Measurements from ENCODE around the gene MAS1L. TPM values are rescaled to one million over a fixed set of nuclear protein-coding genes. Genes with fewer than 3 reads are reported as not detected.

Gene MAS1L
- total RNA-seq, 1 donor from 2014 or later = not detected

GRCh38 chr6:29505808-29506207, 18.1 kb upstream of the MAS1L start:
- no peak for TF ChIP-seq CTCF (IDR thresholded peaks at IDR 0.05)
- Mint-ChIP-seq H3K27ac (ENCODE audit: unreplicated experiment) (no peak overlapping the region), H3K9me3 (ENCODE audit: unreplicated experiment) (no peaks in the 10 kb centered on the region), H3K36me3 (ENCODE audit: unreplicated experiment) (no peaks in the 10 kb centered on the region), H3K4me1 (ENCODE audit: unreplicated experiment) (peaks cover 5% of the 10 kb centered on the region), H3K27me3 (ENCODE audit: unreplicated experiment) (peaks cover 2% of the 10 kb centered on the region), H3K4me3 (ENCODE audit: unreplicated experiment) (no peak overlapping the region)
- no peak for DNase-seq (ENCODE audit: extremely low spot score, unreplicated experiment)

GRCh38 chr6:29504961-29505360, 17.2 kb upstream of the MAS1L start:
- Mint-ChIP-seq H3K27me3 (ENCODE audit: unreplicated experiment) (no peaks in the 10 kb centered on the region), H3K4me3 (ENCODE audit: unreplicated experiment) (no peak overlapping the region), H3K27ac (ENCODE audit: unreplicated experiment) (no peak overlapping the region), H3K9me3 (ENCODE audit: unreplicated experiment) (no peaks in the 10 kb centered on the region), H3K4me1 (ENCODE audit: unreplicated experiment) (peaks cover 5% of the 10 kb centered on the region), H3K36me3 (ENCODE audit: unreplicated experiment) (no peaks in the 10 kb centered on the region)
- DNase-seq (ENCODE audit: extremely low spot score, unreplicated experiment) = no peak
- no peak for TF ChIP-seq CTCF (IDR thresholded peaks at IDR 0.05)

- H3K9me3 Mint-ChIP-seq (ENCODE audit: unreplicated experiment) = no peaks in the 10 kb centered on the region
- no peak overlapping the region for H3K4me3 Mint-ChIP-seq (ENCODE audit: unreplicated experiment)
- DNase-seq (ENCODE audit: extremely low spot score, unreplicated experiment) = no peak
- peaks cover 5% of the 10 kb centered on the region for H3K4me1 Mint-ChIP-seq (ENCODE audit: unreplicated experiment)
- H3K36me3 Mint-ChIP-seq (ENCODE audit: unreplicated experiment) = no peaks in the 10 kb centered on the region
- H3K27me3 Mint-ChIP-seq (ENCODE audit: unreplicated experiment) = no peaks in the 10 kb centered on the region
- no peak for TF ChIP-seq CTCF (IDR thresholded peaks at IDR 0.05)
- no peak overlapping the region for H3K27ac Mint-ChIP-seq (ENCODE audit: unreplicated experiment)
Observed at GRCh38 chr6:29502597-29502996, 14.8 kb upstream of the MAS1L start.

GRCh38 chr6:29502181-29502580, 14.4 kb upstream of the MAS1L start:
- Mint-ChIP-seq H3K4me3 (ENCODE audit: unreplicated experiment) (no peak overlapping the region), H3K4me1 (ENCODE audit: unreplicated experiment) (peaks cover 5% of the 10 kb centered on the region), H3K27ac (ENCODE audit: unreplicated experiment) (no peak overlapping the region), H3K9me3 (ENCODE audit: unreplicated experiment) (no peaks in the 10 kb centered on the region), H3K36me3 (ENCODE audit: unreplicated experiment) (no peaks in the 10 kb centered on the region), H3K27me3 (ENCODE audit: unreplicated experiment) (no peaks in the 10 kb centered on the region)
- TF ChIP-seq CTCF (IDR thresholded peaks at IDR 0.05) = no peak
- no peak for DNase-seq (ENCODE audit: extremely low spot score, unreplicated experiment)

- DNase-seq (ENCODE audit: extremely low spot score, unreplicated experiment) = no peak
- no peak overlapping the region for H3K27ac Mint-ChIP-seq (ENCODE audit: unreplicated experiment)
- no peaks in the 10 kb centered on the region for H3K27me3 Mint-ChIP-seq (ENCODE audit: unreplicated experiment)
- no peak for TF ChIP-seq CTCF (IDR thresholded peaks at IDR 0.05)
- H3K4me1 Mint-ChIP-seq (ENCODE audit: unreplicated experiment) = peaks cover 5% of the 10 kb centered on the region
- no peaks in the 10 kb centered on the region for H3K9me3 Mint-ChIP-seq (ENCODE audit: unreplicated experiment)
- H3K4me3 Mint-ChIP-seq (ENCODE audit: unreplicated experiment) = no peak overlapping the region
- no peaks in the 10 kb centered on the region for H3K36me3 Mint-ChIP-seq (ENCODE audit: unreplicated experiment)
Observed at GRCh38 chr6:29501106-29501505, 13.3 kb upstream of the MAS1L start.
